ENCODE data around the gene MCM6.

Gene MCM6

GRCh38 chr2:135803278-135803677, 73.0 kb downstream of the MCM6 start:
- Histone ChIP-seq H3K27me3 (ENCODE audit: insufficient read depth, low read length, poor library complexity, severe bottlenecking) (no peaks in the 10 kb centered on the region), H3K36me3 (ENCODE audit: insufficient read depth, low read length) (no peaks in the 10 kb centered on the region), H3K9ac (ENCODE audit: low read depth, low read length, poor library complexity, severe bottlenecking) (no peak overlapping the region), H3K4me3 (ENCODE audit: low read length, poor library complexity, severe bottlenecking) (no peak overlapping the region), H2AFZ (ENCODE audit: low read length) (no peak overlapping the region), H3K4me2 (ENCODE audit: low read depth, low read length, poor library complexity, severe bottlenecking) (no peak overlapping the region), H3K4me1 (ENCODE audit: insufficient read depth, low read length, poor library complexity, severe bottlenecking) (no peaks in the 10 kb centered on the region), H3F3A (ENCODE audit: low read depth) (no peaks in the 10 kb centered on the region), H3K79me2 (ENCODE audit: insufficient read depth, low read length) (no peaks in the 10 kb centered on the region), H3K9me3 (ENCODE audit: insufficient read depth, low read depth, low read length) (peaks cover 16% of the 10 kb centered on the region; the same call in 1 of the 2 replicates), H3K9me2 (replicated peaks; ENCODE audit: low read depth, low read length) (no peaks in the 10 kb centered on the region), H4K20me1 (ENCODE audit: insufficient read depth, low read length, poor library complexity, severe bottlenecking) (no peaks in the 10 kb centered on the region)
- TF ChIP-seq CTCF (conservative IDR thresholded peaks at IDR 0.05; ENCODE audit: low read length) (no peak), EZH2phosphoT487 (IDR thresholded peaks at IDR 0.05; ENCODE audit: borderline replicate concordance) (no peak)

GRCh38 chr2:135802350-135802749, 73.9 kb downstream of the MCM6 start:
- Histone ChIP-seq H3K36me3 (ENCODE audit: insufficient read depth, low read length) (no peaks in the 10 kb centered on the region), H2AFZ (ENCODE audit: low read length) (no peak overlapping the region), H3K27me3 (ENCODE audit: insufficient read depth, low read length, poor library complexity, severe bottlenecking) (no peaks in the 10 kb centered on the region), H3F3A (ENCODE audit: low read depth) (no peaks in the 10 kb centered on the region), H3K79me2 (ENCODE audit: insufficient read depth, low read length) (no peaks in the 10 kb centered on the region), H3K4me1 (ENCODE audit: insufficient read depth, low read length, poor library complexity, severe bottlenecking) (no peaks in the 10 kb centered on the region), H3K9me2 (replicated peaks; ENCODE audit: low read depth, low read length) (no peaks in the 10 kb centered on the region), H3K9ac (ENCODE audit: low read depth, low read length, poor library complexity, severe bottlenecking) (no peak overlapping the region), H3K9me3 (ENCODE audit: insufficient read depth, low read depth, low read length) (peaks cover 16% of the 10 kb centered on the region; the same call in 1 of the 2 replicates), H3K4me2 (ENCODE audit: low read depth, low read length, poor library complexity, severe bottlenecking) (no peak overlapping the region), H4K20me1 (ENCODE audit: insufficient read depth, low read length, poor library complexity, severe bottlenecking) (no peaks in the 10 kb centered on the region), H3K4me3 (ENCODE audit: low read length, poor library complexity, severe bottlenecking) (no peak overlapping the region)
- TF ChIP-seq CTCF (conservative IDR thresholded peaks at IDR 0.05; ENCODE audit: low read length): no peak
- TF ChIP-seq EZH2phosphoT487 (IDR thresholded peaks at IDR 0.05; ENCODE audit: borderline replicate concordance): no peak

- Histone ChIP-seq H3K9ac (ENCODE audit: low read depth, low read length, poor library complexity, severe bottlenecking) (no peak overlapping the region), H3F3A (ENCODE audit: low read depth) (no peaks in the 10 kb centered on the region), H3K4me1 (ENCODE audit: insufficient read depth, low read length, poor library complexity, severe bottlenecking) (no peaks in the 10 kb centered on the region), H3K27me3 (ENCODE audit: insufficient read depth, low read length, poor library complexity, severe bottlenecking) (no peaks in the 10 kb centered on the region), H3K9me3 (ENCODE audit: insufficient read depth, low read depth, low read length) (peaks cover 16% of the 10 kb centered on the region; the same call in 1 of the 2 replicates), H4K20me1 (ENCODE audit: insufficient read depth, low read length, poor library complexity, severe bottlenecking) (no peaks in the 10 kb centered on the region), H3K9me2 (replicated peaks; ENCODE audit: low read depth, low read length) (no peaks in the 10 kb centered on the region), H3K4me2 (ENCODE audit: low read depth, low read length, poor library complexity, severe bottlenecking) (no peak overlapping the region), H3K36me3 (ENCODE audit: insufficient read depth, low read length) (no peaks in the 10 kb centered on the region), H3K4me3 (ENCODE audit: low read length, poor library complexity, severe bottlenecking) (no peak overlapping the region), H2AFZ (ENCODE audit: low read length) (no peak overlapping the region), H3K79me2 (ENCODE audit: insufficient read depth, low read length) (no peaks in the 10 kb centered on the region)
- TF ChIP-seq EZH2phosphoT487 (IDR thresholded peaks at IDR 0.05; ENCODE audit: borderline replicate concordance) (no peak), CTCF (conservative IDR thresholded peaks at IDR 0.05; ENCODE audit: low read length) (peak; percentile 35)
These were observed 75.5 kb downstream of the MCM6 start for GRCh38 chr2:135800513-135801460.
